HG03460 (cell line): ENCODE measurements around the gene SKI.

Source experiments
- ATAC-seq: cut with Tn5 transposase; IDR thresholded peaks from one replicate; pipeline ENCODE4 v1.9.1; 2021; ENCODE audit not compliant: unreplicated experiment

SKI gene

GRCh38 chr1:2209400-2210083 is 18.6 kb upstream of the SKI start:
- no peak for ATAC-seq

- no peak for ATAC-seq
These were observed 17.9 kb upstream of the SKI start for GRCh38 chr1:2210084-2210653.

- no peak for ATAC-seq
These were observed 17.3 kb upstream of the SKI start for GRCh38 chr1:2210786-2211185.

- no peak for ATAC-seq
These were observed 15.9 kb upstream of the SKI start for GRCh38 chr1:2212274-2212531.

GRCh38 chr1:2212532-2213491 is 15.3 kb upstream of the SKI start:
- no peak for ATAC-seq

GRCh38 chr1:2213576-2214505 is 14.3 kb upstream of the SKI start:
- ATAC-seq = no peak

GRCh38 chr1:2214541-2215241 is 13.4 kb upstream of the SKI start:
- no peak for ATAC-seq

GRCh38 chr1:2215329-2215728 is 12.8 kb upstream of the SKI start:
- ATAC-seq = no peak

GRCh38 chr1:2215909-2216766 is 12.0 kb upstream of the SKI start:
- ATAC-seq = no peak

- no peak for ATAC-seq
These were observed 11.4 kb upstream of the SKI start for GRCh38 chr1:2216767-2217058.

GRCh38 chr1:2221271-2221670 is 6.8 kb upstream of the SKI start:
- no peak for ATAC-seq

- ATAC-seq = no peak
These were observed 3.9 kb upstream of the SKI start for GRCh38 chr1:2224170-2224584.

GRCh38 chr1:2224631-2225428 is 3.3 kb upstream of the SKI start:
- ATAC-seq = no peak

- no peak for ATAC-seq
These were observed 1.4 kb upstream of the SKI start for GRCh38 chr1:2226525-2227345.

- ATAC-seq = peak; percentile 81
These were observed 568 bp upstream of the SKI start for GRCh38 chr1:2227346-2228156.

- no peak for ATAC-seq
These were observed 546 bp downstream of the SKI start for GRCh38 chr1:2228694-2229036.
